NCI-H2196 treated with DMSO at 0.1 percent for 48 hours (cell line): ENCODE results near the gene MARK1.
"Not testable (repeated sequence)": the region's sequence is repeated elsewhere in the genome, so short reads cannot be mapped to it uniquely, and the experiment has no call there.

Experiments
- DNase-seq: peaks from one replicate; lab custom pipeline; 2025; ENCODE audit not compliant: unreplicated experiment; lab: John Stamatoyannopoulos, UW

The MARK1 gene

DNA sequence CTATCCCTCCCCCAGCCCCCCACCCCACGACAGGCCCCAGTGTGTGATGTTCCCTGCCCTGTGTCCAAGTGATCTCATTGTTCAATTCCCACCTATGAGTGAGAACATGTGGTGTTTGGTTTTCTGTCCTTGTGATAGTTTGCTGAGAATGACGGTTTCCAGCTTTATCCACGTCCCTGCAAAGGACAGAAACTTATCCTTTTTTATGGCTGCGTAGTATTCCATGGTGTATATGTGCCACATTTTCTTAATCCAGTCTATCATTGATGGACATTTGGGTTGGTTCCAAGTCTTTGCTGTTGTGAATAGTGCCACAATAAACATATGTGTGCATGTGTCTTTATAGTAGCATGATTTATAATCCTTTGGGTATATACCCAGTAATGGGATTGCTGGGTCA, 77.7 kb downstream of the MARK1 start:
- DNase-seq = not testable (repeated sequence)

DNA sequence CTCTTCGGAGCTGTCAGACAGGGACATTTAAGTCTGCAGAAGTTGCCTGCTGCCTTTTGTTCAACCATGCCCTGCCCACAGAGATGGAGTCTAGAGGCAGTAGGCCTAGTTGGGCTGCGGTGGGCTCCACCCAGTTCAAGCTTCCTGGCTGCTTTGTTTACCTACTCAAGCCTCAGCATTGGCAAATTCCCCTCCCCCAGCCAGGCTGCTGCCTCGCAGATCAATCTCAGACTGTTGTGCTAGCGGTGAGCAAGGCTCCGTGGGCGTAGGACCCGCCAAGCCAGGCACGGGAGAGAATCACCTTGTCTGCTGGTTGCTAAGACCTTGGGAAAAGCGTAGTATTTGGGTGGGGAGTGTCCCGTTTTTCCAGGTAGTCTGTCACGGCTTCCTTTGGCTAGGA, 83.2 kb downstream of the MARK1 start:
- not testable (repeated sequence) for DNase-seq

- no peak for DNase-seq
Measured at GRCh38 chr1:220616836-220617235, 88.9 kb downstream of the MARK1 start.

DNA sequence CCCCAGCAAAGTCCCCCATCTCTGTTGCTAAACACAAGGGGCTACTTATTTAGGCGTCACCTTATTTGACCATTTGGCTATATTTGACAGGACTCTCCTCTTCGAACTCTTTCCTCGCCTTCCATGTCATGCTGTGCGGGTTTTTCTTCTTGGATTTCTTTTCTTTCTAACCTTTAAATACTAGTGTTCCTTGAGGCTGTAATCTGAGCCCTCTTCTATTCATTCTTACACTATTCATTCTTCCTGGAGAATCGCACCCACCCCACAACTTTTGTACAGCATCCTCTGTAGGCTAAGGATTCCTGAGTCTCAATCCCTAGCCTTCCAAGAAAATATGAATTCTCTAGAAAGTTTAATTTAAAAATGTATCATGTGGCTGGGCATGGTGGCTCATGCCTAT, 100.5 kb downstream of the MARK1 start:
- no peak for DNase-seq

DNA sequence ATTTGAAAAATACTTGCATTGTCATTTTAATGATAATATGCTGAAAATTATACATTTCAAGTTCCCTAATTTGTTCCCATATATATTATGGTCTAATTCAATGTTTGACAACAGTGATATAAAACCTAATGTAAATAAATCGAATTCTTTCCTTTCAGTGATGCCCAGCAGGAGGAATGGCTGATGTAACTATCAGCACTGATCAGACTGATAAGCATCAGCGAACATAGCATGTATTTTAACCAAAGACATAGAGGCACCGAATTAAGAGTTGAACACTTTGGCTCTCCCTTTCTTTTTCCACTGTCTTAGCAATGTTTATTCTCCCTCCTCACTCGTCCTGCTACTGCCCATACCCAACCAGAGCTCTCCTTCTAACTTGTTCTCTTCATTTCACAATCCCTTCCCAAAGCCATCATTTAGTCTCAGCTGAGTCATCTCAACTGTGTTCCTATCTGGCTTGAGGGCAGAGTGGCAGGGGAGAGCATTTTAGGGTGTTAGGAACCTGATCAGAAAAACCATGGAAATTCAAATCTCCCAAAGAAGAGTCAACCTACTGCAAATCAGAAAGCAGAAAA, 103.4 kb downstream of the MARK1 start:
- no peak for DNase-seq

DNA sequence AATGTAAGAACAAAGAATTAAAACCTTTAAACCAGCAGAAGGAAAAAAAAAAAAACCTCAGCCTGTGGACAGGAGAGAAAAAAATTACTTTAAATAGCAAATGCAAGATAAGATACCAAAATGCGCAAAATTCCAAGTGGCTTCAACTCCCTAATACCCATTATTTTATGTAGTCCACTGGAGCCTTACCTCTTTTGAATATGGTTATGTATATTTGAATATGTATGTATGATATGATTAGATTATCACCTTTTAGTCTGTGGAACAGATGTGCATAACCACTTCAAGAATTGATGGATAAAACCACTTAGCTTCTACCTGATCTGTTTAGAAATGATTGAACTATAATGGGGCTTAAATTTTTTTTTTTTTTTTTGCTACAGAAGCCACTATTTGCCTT, 109.8 kb downstream of the MARK1 start:
- no peak for DNase-seq

DNA sequence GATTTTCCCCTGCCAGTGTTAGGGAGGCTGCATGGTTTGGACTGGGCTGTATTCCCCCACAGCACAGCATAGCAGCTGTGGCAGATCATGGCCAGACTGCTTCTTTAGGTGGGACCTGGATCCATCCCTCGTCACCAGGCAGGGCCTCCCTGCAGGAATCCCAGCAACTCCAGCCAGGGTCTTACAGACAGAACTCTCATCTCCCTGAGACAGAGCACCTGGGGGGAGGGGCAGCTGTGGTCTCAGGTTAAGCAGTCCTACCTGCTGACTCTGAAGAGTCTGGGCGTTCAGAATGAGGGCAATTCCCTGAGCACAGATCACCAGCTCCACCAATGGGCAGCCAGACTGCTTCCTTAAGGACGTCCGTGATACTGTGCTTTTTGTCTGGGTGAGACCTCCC, 114.3 kb downstream of the MARK1 start:
- DNase-seq = no peak

DNA sequence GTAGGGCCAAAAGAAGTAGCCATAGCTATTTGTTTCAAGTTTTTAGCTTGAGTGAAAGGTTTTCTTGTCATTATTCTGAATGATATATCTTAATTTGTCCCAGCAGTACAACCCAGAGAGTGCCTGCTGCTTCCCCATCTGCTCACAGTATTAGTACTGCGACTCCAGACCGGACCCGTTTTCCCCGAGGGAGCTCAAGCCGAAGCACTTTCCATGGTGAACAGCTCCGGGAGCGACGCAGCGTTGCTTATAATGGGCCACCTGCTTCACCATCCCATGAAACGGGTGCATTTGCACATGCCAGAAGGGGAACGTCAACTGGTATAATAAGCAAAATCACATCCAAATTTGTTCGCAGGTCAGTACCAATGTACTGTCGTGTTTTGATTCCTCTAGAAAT, 125.1 kb downstream of the MARK1 start:
- DNase-seq = no peak

- no peak for DNase-seq
Measured at GRCh38 chr1:220655509-220655908, 127.6 kb downstream of the MARK1 start.

GRCh38 chr1:220655961-220656740, 128.2 kb downstream of the MARK1 start:
- no peak for DNase-seq

- no peak for DNase-seq
Measured at GRCh38 chr1:220666349-220666748, 138.4 kb downstream of the MARK1 start.

GRCh38 chr1:220669005-220669404, 141.1 kb downstream of the MARK1 start:
- DNase-seq = no peak

- no peak for DNase-seq
Measured at GRCh38 chr1:220670365-220670764, 142.4 kb downstream of the MARK1 start.

DNA sequence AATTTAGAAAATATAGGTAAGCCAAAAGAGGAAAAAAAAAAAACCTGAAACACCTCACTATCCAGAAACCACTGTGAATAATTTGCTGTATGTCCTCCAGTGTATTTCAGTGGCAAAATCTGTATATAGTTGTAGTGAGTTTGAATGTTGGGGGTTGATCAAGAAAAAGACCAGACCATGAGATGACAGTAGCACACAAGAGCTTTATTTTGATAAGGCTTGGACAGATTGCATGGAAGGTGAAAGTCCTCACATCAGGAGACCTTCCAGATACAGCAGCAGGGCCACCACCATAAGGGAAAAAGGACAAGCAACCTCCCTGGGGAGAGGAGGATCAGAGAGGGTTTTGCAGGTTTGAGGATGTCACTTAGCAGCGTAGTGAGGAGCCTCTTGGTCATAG, 146.0 kb downstream of the MARK1 start:
- DNase-seq = no peak

DNA sequence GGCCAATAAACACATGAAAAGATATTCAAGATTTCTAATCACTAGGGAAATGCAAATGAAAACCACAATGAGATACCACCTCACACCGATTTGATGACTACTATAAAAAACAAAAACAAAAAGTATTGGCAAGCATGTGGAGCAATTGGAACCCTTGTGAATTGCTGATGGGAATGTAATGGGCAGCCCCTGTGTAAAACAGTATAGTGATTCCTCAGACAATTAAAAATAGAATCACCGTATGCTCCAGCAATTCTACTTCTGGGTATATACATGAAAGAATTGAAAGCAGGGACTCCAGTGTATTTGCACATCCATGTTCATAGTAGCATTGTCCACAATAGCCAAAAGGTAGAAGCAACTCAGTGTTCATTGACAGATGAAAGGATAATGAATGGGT, 149.3 kb downstream of the MARK1 start:
- no peak for DNase-seq

DNA sequence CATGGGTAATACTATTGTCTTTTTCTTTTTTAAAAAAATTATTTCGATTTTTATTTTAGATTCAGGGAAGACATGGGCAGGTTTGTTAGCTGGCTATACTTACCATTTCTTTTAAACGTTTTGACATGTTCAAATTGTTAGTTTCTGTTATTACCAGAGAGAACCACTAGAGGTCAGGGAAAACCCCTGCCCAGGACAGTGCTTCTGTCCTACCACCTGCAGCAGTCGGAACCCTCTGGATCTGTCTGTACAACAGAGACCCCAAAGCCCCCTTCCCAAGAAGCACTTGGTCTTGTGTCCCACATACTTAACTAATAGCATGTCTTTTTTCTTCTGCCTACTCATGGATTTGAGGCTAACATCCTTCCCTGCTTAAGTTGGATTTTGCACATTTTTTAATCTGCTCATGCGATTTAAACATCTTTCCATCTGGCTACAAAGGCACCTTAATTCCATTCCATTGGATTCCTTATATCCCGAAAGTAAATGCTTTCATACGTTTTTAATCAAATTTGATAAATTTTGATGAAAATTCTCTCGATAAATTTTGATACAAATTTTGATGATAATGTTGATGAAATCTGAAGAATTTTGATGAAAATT, 152.2 kb downstream of the MARK1 start:
- DNase-seq = no peak

DNA sequence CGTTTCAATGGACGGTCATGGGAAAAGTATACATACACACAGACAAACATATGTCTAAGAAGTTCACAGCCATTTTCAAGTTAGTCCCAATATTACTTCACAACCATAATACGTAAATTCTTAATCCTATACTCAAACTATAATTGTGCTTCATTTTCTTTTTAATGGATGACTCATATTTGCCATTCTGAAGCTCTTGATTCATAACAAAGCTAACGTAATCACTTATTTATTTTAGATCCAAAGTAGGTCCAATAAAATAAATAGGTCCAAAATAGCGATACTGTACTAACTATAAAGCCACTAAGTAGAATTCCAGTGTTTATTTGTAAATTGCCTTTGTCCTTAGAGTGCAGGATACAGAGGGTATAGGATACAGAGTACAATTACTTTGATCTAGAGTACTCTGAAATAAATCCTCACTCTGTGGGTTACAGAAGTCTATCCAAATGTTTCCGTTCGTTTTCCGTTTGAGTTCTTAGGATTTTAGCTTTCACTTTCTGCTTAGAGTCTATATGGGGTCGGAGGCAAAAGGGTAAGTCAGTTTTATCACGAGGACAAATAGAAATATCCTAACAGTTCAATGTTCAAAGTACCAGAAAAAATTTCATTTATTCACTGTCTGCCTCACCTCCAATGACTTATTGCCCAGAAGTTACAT, 153.4 kb downstream of the MARK1 start:
- no peak for DNase-seq

- no peak for DNase-seq
Measured at GRCh38 chr1:220682901-220683576, 155.1 kb downstream of the MARK1 start.

- not testable (repeated sequence) for DNase-seq
Measured at GRCh38 chr1:220683716-220684115, 155.8 kb downstream of the MARK1 start.

DNA sequence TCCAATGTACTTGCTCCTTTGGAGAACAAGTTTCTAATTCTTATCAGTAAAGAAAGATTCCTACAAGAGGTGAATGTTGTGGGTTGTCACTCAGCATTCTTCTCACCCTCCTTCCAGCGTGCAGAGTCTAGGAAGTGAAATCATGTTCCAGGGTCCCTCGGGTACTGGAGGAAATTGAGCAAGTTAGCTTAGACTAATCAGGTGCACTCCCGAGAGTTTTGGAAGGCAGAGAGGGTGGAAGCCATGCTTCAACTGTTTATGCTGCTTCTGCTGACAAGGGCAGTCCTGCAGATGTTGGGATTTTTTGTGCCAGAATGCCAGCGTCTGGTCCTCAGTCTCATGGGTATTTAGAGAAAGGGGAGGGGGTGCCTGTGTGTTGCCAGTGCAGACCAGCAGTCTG, 157.0 kb downstream of the MARK1 start:
- DNase-seq = no peak

GRCh38 chr1:220685879-220686278, 157.9 kb downstream of the MARK1 start:
- DNase-seq = no peak
